ENCODE measurements around the gene SRSF3. TPM values are rescaled to one million over a fixed set of nuclear protein-coding genes. Genes with fewer than 3 reads are reported as not detected.
A peak's percentile ranks its signal among the peaks of the same experiment; 100 is the strongest.

Gene SRSF3
- total RNA-seq, 6 donors from 2014 or later: 61.5 to 220 (median 167) TPM

DNA sequence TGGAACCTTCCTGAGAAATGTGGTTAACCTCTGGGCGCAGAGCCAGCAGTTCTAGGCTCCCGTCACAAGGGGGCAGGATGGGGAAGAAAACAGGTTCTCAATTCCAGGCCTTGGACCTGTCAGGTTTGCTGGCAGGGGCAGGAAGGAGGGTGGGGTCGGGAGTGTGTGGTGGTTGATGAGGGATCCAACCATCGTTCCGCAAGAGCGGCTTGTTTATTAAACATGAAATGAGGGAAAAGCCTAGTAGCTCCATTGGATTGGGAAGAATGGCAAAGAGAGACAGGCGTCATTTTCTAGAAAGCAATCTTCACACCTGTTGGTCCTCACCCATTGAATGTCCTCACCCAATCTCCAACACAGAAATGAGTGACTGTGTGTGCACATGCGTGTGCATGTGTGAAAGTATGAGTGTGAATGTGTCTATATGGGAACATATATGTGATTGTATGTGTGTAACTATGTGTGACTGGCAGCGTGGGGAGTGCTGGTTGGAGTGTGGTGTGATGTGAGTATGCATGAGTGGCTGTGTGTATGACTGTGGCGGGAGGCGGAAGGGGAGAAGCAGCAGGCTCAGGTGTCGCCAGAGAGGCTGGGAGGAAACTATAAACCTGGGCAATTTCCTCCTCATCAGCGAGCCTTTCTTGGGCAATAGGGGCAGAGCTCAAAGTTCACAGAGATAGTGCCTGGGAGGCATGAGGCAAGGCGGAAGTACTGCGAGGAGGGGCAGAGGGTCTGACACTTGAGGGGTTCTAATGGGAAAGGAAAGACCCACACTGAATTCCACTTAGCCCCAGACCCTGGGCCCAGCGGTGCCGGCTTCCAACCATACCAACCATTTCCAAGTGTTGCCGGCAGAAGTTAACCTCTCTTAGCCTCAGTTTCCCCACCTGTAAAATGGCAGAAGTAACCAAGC lies 29.6 kb downstream of the SRSF3 start:
- Histone ChIP-seq H3K9me3 (no peaks in the 10 kb centered on the region), H3K27me3 (no peaks in the 10 kb centered on the region), H3K36me3 (no peaks in the 10 kb centered on the region), H3K27ac (peak overlapping the region in 1 of 4 donors; percentile 12), H3K4me1 (peaks cover 34 to 44% (median 37%) of the 10 kb centered on the region in 4 donors), H3K4me3 (no peak overlapping the region)
- 48 to 49% methylated on average over 18 of the region's 18 CpGs for WGBS, 2 donors
- DNase-seq (peak in 1 of 2 donors; percentile 87), ATAC-seq (ENCODE audit: low FRiP score in 2 of 2) (peak; percentile 71 to 82)
- TF ChIP-seq, protein P1, sequence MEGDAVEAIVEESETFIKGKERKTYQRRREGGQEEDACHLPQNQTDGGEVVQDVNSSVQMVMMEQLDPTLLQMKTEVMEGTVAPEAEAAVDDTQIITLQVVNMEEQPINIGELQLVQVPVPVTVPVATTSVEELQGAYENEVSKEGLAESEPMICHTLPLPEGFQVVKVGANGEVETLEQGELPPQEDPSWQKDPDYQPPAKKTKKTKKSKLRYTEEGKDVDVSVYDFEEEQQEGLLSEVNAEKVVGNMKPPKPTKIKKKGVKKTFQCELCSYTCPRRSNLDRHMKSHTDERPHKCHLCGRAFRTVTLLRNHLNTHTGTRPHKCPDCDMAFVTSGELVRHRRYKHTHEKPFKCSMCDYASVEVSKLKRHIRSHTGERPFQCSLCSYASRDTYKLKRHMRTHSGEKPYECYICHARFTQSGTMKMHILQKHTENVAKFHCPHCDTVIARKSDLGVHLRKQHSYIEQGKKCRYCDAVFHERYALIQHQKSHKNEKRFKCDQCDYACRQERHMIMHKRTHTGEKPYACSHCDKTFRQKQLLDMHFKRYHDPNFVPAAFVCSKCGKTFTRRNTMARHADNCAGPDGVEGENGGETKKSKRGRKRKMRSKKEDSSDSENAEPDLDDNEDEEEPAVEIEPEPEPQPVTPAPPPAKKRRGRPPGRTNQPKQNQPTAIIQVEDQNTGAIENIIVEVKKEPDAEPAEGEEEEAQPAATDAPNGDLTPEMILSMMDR (IDR thresholded peaks at IDR 0.05): peak; percentile 84 to 92 (median 88)
- TF ChIP-seq EP300 (IDR thresholded peaks at IDR 0.05) (no peak), POLR2AphosphoS5 (IDR thresholded peaks at IDR 0.05) (peak; percentile 42 to 85), POLR2A (IDR thresholded peaks at IDR 0.05) (no peak)

DNA sequence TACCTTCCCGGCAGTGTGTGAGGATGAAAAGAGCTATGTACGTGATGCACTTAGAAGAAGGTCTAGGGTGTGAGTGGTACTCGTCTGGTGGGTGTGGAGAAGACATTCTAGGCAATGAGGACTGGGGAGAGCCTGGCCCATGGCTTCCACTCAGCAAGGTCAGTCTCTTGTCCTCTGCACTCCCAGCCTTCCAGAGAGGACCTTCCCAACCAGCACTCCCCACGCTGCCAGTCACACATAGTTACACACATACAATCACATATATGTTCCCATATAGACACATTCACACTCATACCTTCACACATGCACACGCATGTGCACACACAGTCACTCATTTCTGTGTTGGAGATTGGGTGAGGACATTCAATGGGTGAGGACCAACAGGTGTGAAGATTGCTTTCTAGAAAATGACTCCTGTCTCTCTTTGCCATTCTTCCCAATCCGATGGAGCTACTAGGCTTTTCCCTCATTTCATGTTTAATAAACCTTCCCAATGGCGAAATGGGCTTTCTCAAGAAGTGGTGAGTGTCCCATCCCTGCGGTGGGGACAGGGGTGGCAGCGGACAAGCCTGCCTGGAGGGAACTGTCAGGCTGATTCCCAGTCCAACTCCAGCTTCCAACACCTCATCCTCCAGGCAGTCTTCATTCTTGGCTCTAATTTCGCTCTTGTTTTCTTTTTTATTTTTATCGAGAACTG lies 30.4 kb downstream of the SRSF3 start:
- DNase-seq (no peak), ATAC-seq (ENCODE audit: low FRiP score in 2 of 2) (no peak)
- peak overlapping the region in 1 of 4 donors; percentile 64 for H3K27ac ChIP-seq

DNA sequence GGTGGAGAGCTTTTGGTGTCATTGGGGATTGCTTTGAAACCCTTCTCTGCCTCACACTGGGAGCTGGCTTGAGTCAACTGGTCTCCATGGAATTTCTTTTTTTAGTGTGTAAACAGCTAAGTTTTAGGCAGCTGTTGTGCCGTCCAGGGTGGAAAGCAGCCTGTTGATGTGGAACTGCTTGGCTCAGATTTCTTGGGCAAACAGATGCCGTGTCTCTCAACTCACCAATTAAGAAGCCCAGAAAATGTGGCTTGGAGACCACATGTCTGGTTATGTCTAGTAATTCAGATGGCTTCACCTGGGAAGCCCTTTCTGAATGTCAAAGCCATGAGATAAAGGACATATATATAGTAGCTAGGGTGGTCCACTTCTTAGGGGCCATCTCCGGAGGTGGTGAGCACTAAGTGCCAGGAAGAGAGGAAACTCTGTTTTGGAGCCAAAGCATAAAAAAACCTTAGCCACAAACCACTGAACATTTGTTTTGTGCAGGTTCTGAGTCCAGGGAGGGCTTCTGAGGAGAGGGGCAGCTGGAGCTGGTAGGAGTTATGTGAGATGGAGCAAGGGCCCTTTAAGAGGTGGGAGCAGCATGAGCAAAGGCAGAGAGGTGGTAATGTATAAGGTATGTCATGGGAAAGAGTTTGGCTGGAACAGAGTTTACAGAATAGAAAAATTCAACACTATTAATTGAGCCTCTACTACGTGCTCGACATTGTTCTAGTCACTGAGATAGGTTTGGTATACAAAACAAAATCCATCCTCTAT lies 31.2 kb downstream of the SRSF3 start:
- DNase-seq (no peak), ATAC-seq (ENCODE audit: low FRiP score in 2 of 2) (no peak)
- TF ChIP-seq POLR2AphosphoS5 (IDR thresholded peaks at IDR 0.05) (peak in 1 of 2 donors; percentile 35), EP300 (IDR thresholded peaks at IDR 0.05) (no peak)
- 65 to 72% methylated on average over 5 of the region's 5 CpGs for WGBS, 2 donors
- no peaks in the 10 kb centered on the region for H3K36me3 ChIP-seq
- no peaks in the 10 kb centered on the region for H3K9me3 ChIP-seq
- H3K4me3 ChIP-seq: no peak overlapping the region
- no peaks in the 10 kb centered on the region for H3K27me3 ChIP-seq
- peak overlapping the region in 1 of 4 donors; percentile 64 for H3K27ac ChIP-seq
- H3K4me1 ChIP-seq: peaks cover 39 to 49% (median 43%) of the 10 kb centered on the region in 4 donors

More for the DNA sequence above, 30.4 kb downstream of the SRSF3 start:
- Histone ChIP-seq H3K4me1 (peaks cover 39 to 48% (median 43%) of the 10 kb centered on the region in 4 donors), H3K4me3 (no peak overlapping the region), H3K27me3 (no peaks in the 10 kb centered on the region), H3K36me3 (no peaks in the 10 kb centered on the region), H3K9me3 (no peaks in the 10 kb centered on the region)
- TF ChIP-seq EP300 (IDR thresholded peaks at IDR 0.05): no peak
- TF ChIP-seq, protein P1 (IDR thresholded peaks at IDR 0.05): no peak
- TF ChIP-seq POLR2A (IDR thresholded peaks at IDR 0.05): no peak
- TF ChIP-seq POLR2AphosphoS5 (IDR thresholded peaks at IDR 0.05): no peak
- WGBS, 2 donors: 77 to 79% methylated on average over 11 of the region's 11 CpGs

DNA sequence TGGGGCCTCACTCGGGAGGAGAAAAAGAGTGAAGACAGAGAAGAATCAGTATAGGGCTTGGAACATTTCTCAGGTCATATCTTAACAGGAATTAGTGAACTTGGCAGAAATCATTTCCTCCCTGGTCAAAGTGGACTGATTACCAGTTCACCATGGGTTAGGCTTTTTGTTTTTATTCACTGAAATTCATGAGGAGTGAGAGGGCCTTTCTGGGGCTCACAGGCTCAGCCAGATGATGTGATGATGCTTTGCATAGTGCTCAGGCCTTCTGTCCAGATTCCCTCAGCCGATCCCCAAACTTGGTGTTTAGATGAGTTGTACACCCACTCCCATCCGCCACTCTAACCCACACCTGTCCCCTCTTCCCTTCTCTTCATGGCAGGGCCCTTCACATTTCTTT lies 32.5 kb downstream of the SRSF3 start:
- Histone ChIP-seq H3K4me3 (no peak overlapping the region), H3K4me1 (peaks cover 39 to 50% (median 43%) of the 10 kb centered on the region in 4 donors), H3K36me3 (no peaks in the 10 kb centered on the region), H3K9me3 (no peaks in the 10 kb centered on the region), H3K27ac (no peak overlapping the region), H3K27me3 (no peaks in the 10 kb centered on the region)
- TF ChIP-seq, protein P1 (IDR thresholded peaks at IDR 0.05): no peak
- no peak for TF ChIP-seq POLR2A (IDR thresholded peaks at IDR 0.05)
- no peak for TF ChIP-seq EP300 (IDR thresholded peaks at IDR 0.05)
- no peak for TF ChIP-seq POLR2AphosphoS5 (IDR thresholded peaks at IDR 0.05)
- WGBS, 2 donors: 89 to 98% methylated on average over 3 of the region's 3 CpGs
- no peak for ATAC-seq (ENCODE audit: low FRiP score in 2 of 2)
- peak in 1 of 2 donors; percentile 3 for DNase-seq

Data from upper lobe of left lung (tissue), 6 donors.